Gastrocnemius medialis (tissue), 4 donors: Measurements from ENCODE around the gene NOP56.

ENCODE experiments used
- POLR2A ChIP-seq, 2 donors: fragments of 450-650 bp; IDR thresholded peaks; one replicate each; pipeline ENCODE4 v1.6.1; 2017; ENCODE audit warnings: antibody characterized with exemption in 2 of 2, mild to moderate bottlenecking in 2 of 2, moderate library complexity in 2 of 2
- TF ChIP-seq, protein P1 (sequence below), 5 experiments: fragments of 450-650 bp in 3 of 5; fragments of 200-600 bp in 2 of 5; sonication (generic) in 2 of 5; IDR thresholded peaks in 4 of 5; conservative IDR thresholded peaks in 1 of 5; 1 replicate in 4 of 5; 2 replicates in 1 of 5; pipeline ENCODE4 v1.5.1; 2016 to 2019; ENCODE audit warnings: antibody characterized with exemption in 5 of 5, mild to moderate bottlenecking in 3 of 5, moderate library complexity in 3 of 5

GRCh38 chr20:2692036-2692885 is 39.8 kb downstream of the NOP56 start, which contains the start of gene EBF4:
- TF ChIP-seq, protein P1, sequence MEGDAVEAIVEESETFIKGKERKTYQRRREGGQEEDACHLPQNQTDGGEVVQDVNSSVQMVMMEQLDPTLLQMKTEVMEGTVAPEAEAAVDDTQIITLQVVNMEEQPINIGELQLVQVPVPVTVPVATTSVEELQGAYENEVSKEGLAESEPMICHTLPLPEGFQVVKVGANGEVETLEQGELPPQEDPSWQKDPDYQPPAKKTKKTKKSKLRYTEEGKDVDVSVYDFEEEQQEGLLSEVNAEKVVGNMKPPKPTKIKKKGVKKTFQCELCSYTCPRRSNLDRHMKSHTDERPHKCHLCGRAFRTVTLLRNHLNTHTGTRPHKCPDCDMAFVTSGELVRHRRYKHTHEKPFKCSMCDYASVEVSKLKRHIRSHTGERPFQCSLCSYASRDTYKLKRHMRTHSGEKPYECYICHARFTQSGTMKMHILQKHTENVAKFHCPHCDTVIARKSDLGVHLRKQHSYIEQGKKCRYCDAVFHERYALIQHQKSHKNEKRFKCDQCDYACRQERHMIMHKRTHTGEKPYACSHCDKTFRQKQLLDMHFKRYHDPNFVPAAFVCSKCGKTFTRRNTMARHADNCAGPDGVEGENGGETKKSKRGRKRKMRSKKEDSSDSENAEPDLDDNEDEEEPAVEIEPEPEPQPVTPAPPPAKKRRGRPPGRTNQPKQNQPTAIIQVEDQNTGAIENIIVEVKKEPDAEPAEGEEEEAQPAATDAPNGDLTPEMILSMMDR (IDR thresholded peaks at IDR 0.05 in 4 of 5, conservative IDR thresholded peaks at IDR 0.05 in 1 of 5) = no peak
- TF ChIP-seq POLR2A (IDR thresholded peaks at IDR 0.05) = peak; percentile 33 to 56
